GM12878 (cell line): ENCODE measurements around the gene VEPH1. TPM values are rescaled to one million over a fixed set of nuclear protein-coding genes. Genes with fewer than 3 reads are reported as not detected.

Source experiments
- ATAC-seq: fragments of 200-7000 bp; cut with Tn5 transposase; 3 replicates; pipeline ENCODE4 v1.9.1; 2020; ENCODE audit warnings: mild to moderate bottlenecking, moderate library complexity
- BruUV-seq: library from RNA; stranded (reverse); fragments of 400-500 nt; replicated peaks from 2 replicates; lab custom pipeline; 2021; lab: Mats Ljungman, UMichigan
- CTCF ChIA-PET: fragments of 300-600 bp; sonication (Branson Sonifier 250); formaldehyde crosslinking; extraction: SDS; loops from one replicate; lab custom pipeline; 2021; ENCODE audit warnings: inconsistent platforms; lab: Yijun Ruan, JAX
- POLR2A ChIA-PET: fragments of 350-600 bp; formaldehyde crosslinking; extraction: SDS; loops from one replicate; lab custom pipeline; 2021; ENCODE audit warnings: inconsistent platforms; lab: Charles Lee
- RAD21 ChIA-PET: fragments of 300-600 bp; sonication (Branson Sonifier 250); formaldehyde crosslinking; loops from one replicate; lab custom pipeline; 2023; ENCODE audit warnings: antibody characterized with exemption; ENCODE audit not compliant: unreplicated experiment; lab: Charles Lee
- SMC1A ChIA-PET: fragments of 300-600 bp; sonication (Branson Sonifier 250); formaldehyde crosslinking; loops from one replicate; lab custom pipeline; 2023; ENCODE audit not compliant: unreplicated experiment, uncharacterized antibody; lab: Charles Lee
- DNase-seq: peaks from one replicate; pipeline ENCODE4 v3.0.0-alpha.2; 2011; ENCODE audit warnings: low read depth, low spot score
- FAIRE-seq: peaks from 3 replicates; lab custom pipeline; 2011; peaks lifted over from hg19 to GRCh38; lab: Jason Lieb, UNC
- H2AFZ ChIP-seq: 2 replicates; pipeline ENCODE4 v1.6.0; 2011; ENCODE audit warnings: low read depth, low read length, control low read depth; ENCODE audit not compliant: control insufficient read depth
- H3K27ac ChIP-seq: 2 replicates; pipeline ENCODE4 v1.5.1; 2011; ENCODE audit warnings: control low read depth; ENCODE audit not compliant: control insufficient read depth, insufficient read depth
- H3K27me3 ChIP-seq, 2 experiments: replicated peaks in 1 of 2; 2 replicates each; pipeline versions ENCODE4 v1.6.0 to v1.6.1; 2011; ENCODE audit warnings: low read length in 1 of 2; ENCODE audit not compliant: control insufficient read depth in 2 of 2, insufficient read depth in 2 of 2
- H3K36me3 ChIP-seq, 2 experiments: 2 replicates each; pipeline ENCODE4 v1.5.1; 2011; ENCODE audit warnings: low read length in 1 of 2; ENCODE audit not compliant: control insufficient read depth in 2 of 2, insufficient read depth in 2 of 2
- H3K4me1 ChIP-seq: 2 replicates; pipeline ENCODE4 v1.6.1; 2011; ENCODE audit warnings: mild to moderate bottlenecking, low read length, moderate library complexity, mixed read lengths; ENCODE audit not compliant: control insufficient read depth, insufficient read depth
- H3K4me2 ChIP-seq: 2 replicates; pipeline ENCODE4 v1.6.0; 2011; ENCODE audit warnings: control low read depth; ENCODE audit not compliant: control insufficient read depth, insufficient read depth
- H3K4me3 ChIP-seq: fragments of 200-600 bp; sonication (generic); 2 replicates; pipeline ENCODE4 v1.5.1; 2016
- H3K79me2 ChIP-seq: 2 replicates; pipeline ENCODE4 v1.6.0; 2011; ENCODE audit warnings: low read length; ENCODE audit not compliant: control insufficient read depth, insufficient read depth
- H3K9ac ChIP-seq: 2 replicates; pipeline ENCODE4 v1.8.0; 2011; ENCODE audit warnings: low read length, control low read depth, mixed read lengths; ENCODE audit not compliant: control insufficient read depth, insufficient read depth
- H3K9me3 ChIP-seq: replicated peaks from 3 replicates; pipeline ENCODE4 v1.5.1; 2011; ENCODE audit warnings: mild to moderate bottlenecking, low read length; ENCODE audit not compliant: control insufficient read depth, insufficient read depth
- H4K20me1 ChIP-seq: 2 replicates; pipeline ENCODE4 v1.6.0; 2011; ENCODE audit not compliant: control insufficient read depth, insufficient read depth
- E2F8 ChIP-seq: fragments of 450-650 bp; IDR thresholded peaks from 2 replicates; pipeline ENCODE4 v1.6.1; 2018; ENCODE audit warnings: mild to moderate bottlenecking, low read depth, moderate library complexity; ENCODE audit not compliant: partially characterized antibody
- FOXM1 ChIP-seq: IDR thresholded peaks from 2 replicates; pipeline ENCODE4 v1.6.1; 2012; ENCODE audit warnings: low read depth, mild to moderate bottlenecking, inconsistent platforms, low read length, moderate library complexity
- JUNB ChIP-seq: IDR thresholded peaks from 2 replicates; pipeline ENCODE4 v1.6.1; 2016; ENCODE audit warnings: antibody characterized with exemption, mild to moderate bottlenecking
- KLF5 ChIP-seq: fragments of 450-650 bp; IDR thresholded peaks from 2 replicates; pipeline ENCODE4 v1.6.1; 2014; ENCODE audit warnings: mild to moderate bottlenecking; ENCODE audit not compliant: partially characterized antibody
- MTA2 ChIP-seq: fragments of 450-650 bp; IDR thresholded peaks from 2 replicates; pipeline ENCODE4 v1.6.1; 2016; ENCODE audit warnings: low read depth, mild to moderate bottlenecking, moderate library complexity
- MTA3 ChIP-seq: IDR thresholded peaks from 2 replicates; pipeline ENCODE4 v1.6.1; 2012; ENCODE audit warnings: low read length, inconsistent platforms, borderline replicate concordance
- NR2C2 ChIP-seq: IDR thresholded peaks from 2 replicates; pipeline ENCODE4 v1.6.1; 2011; ENCODE audit warnings: borderline replicate concordance, low read depth; ENCODE audit not compliant: control insufficient read depth, insufficient read length
- RUNX3 ChIP-seq: IDR thresholded peaks from 2 replicates; pipeline ENCODE4 v1.6.1; 2012; ENCODE audit warnings: low read length, inconsistent platforms
- SKIL ChIP-seq: fragments of 450-650 bp; IDR thresholded peaks from 2 replicates; pipeline ENCODE4 v1.6.1; 2017; ENCODE audit warnings: mild to moderate bottlenecking, low read depth, inconsistent platforms; ENCODE audit not compliant: poor library complexity, severe bottlenecking
- SREBF1 ChIP-seq: IDR thresholded peaks from 2 replicates; pipeline ENCODE4 v1.6.1; 2012; ENCODE audit warnings: mild to moderate bottlenecking, low read length
- SUPT20H ChIP-seq: IDR thresholded peaks from 2 replicates; pipeline ENCODE4 v1.6.1; 2011; ENCODE audit warnings: low read depth, mild to moderate bottlenecking, low read length, moderate library complexity, borderline replicate concordance; ENCODE audit not compliant: control insufficient read depth
- ZBED1 ChIP-seq: IDR thresholded peaks from 2 replicates; pipeline ENCODE4 v1.6.1; 2016; ENCODE audit warnings: borderline replicate concordance
- ZBTB40 ChIP-seq: fragments of 450-650 bp; IDR thresholded peaks from 2 replicates; pipeline ENCODE4 v1.6.1; 2016; ENCODE audit warnings: mild to moderate bottlenecking, moderate library complexity, borderline replicate concordance
- ZNF24 ChIP-seq: fragments of 450-650 bp; IDR thresholded peaks from 2 replicates; pipeline ENCODE4 v1.6.1; 2017; ENCODE audit warnings: antibody characterized with exemption, mild to moderate bottlenecking
- ZNF622 ChIP-seq: fragments of 450-650 bp; IDR thresholded peaks from 2 replicates; pipeline ENCODE4 v1.6.1; 2017; ENCODE audit warnings: mild to moderate bottlenecking, inconsistent platforms
- WGBS: methylation state at CpG from one replicate; pipeline ENCODE4 v1.1.6; 2016; ENCODE audit warnings: low lambda C conversion rate; ENCODE audit not compliant: insufficient replicate concordance, insufficient coverage; ENCODE audit errors: missing lambda C conversion rate; 5-methylcytosine and 5-hydroxymethylcytosine counted together
- in situ Hi-C: fragments of 300-500 bp; cut with MboI; formaldehyde crosslinking; loops from 9 replicates; pipeline ENCODE4 v1.14.3; 2018; ENCODE audit warnings: mixed read lengths
- intact Hi-C: fragments of 100-400 bp; cut with micrococcal nuclease; formaldehyde crosslinking; loops from one replicate; pipeline ENCODE4 v1.14.2; 2022; ENCODE audit not compliant: unreplicated experiment
- polyA plus RNA-seq, 11 experiments: library from polyadenylated mRNA; depleted of rRNA in 4 of 11; unstranded in 6 of 11; stranded (reverse) in 5 of 11; fragments of >200 nt; fragmentation: Nextera tagmentation in 4 of 11; fragmentation: Illumina TruSeq in 1 of 11; extraction: Ambion mirVana in 4 of 11; extraction: Trizol in 1 of 11; gene quantifications; 1 replicate in 1 of 11; 2 replicates in 10 of 11; pipeline versions ENCODE4 v1.2.1 to v1.2.3, GENCODE V29; 2011 to 2016; ENCODE audit warnings: inconsistent platforms in 2 of 11, missing spikeins in 2 of 11, low read depth in 1 of 11
- total RNA-seq, 4 experiments: library from RNA; depleted of rRNA in 3 of 4; stranded (reverse); fragments of >200 nt in 3 of 4; fragmentation: Illumina TruSeq in 1 of 4; extraction: Trizol in 1 of 4; gene quantifications; 2 replicates each; pipeline versions ENCODE4 v1.2.1 to v1.2.3, GENCODE V29; 2013 to 2021

Gene VEPH1
- total and polyA plus RNA-seq, 10 of the 15 experiments (the other 5 are each of a cell fraction or from before 2014, with no cell fraction given), result 0.04 to 0.26 (median 0.17) TPM; not detected in 7

GRCh38 chr3:157394411-157394810, 108.8 kb downstream of the VEPH1 start:
- RAD21 ChIA-PET, result no interaction called here
- Histone ChIP-seq H3K4me2 (no peak overlapping the region), H3K4me1 (no peaks in the 10 kb centered on the region), H3K27ac (no peak overlapping the region), H3K4me3 (no peak overlapping the region), H2AFZ (no peak overlapping the region), H3K79me2 (no peaks in the 10 kb centered on the region), H3K9ac (no peak overlapping the region), H3K36me3 (no peaks in the 10 kb centered on the region), H3K27me3 (no peaks in the 10 kb centered on the region), H4K20me1 (no peaks in the 10 kb centered on the region), H3K9me3 (no peaks in the 10 kb centered on the region)
- 0% methylated on average over 1 of the region's 1 CpG for WGBS
- no peak for TF ChIP-seq JUNB
- TF ChIP-seq MTA3, result no peak
- no peak for TF ChIP-seq KLF5
- TF ChIP-seq ZNF622, result no peak
- TF ChIP-seq RUNX3, result no peak
- no peak for TF ChIP-seq MTA2
- TF ChIP-seq NR2C2, result no peak
- TF ChIP-seq FOXM1, result no peak
- no peak for TF ChIP-seq ZBED1
- TF ChIP-seq SREBF1, result no peak
- no peak for TF ChIP-seq SKIL
- no peak for TF ChIP-seq E2F8
- TF ChIP-seq SUPT20H, result no peak
- TF ChIP-seq ZBTB40, result no peak
- no peak for TF ChIP-seq ZNF24
- SMC1A ChIA-PET, result no interaction called here
- POLR2A ChIA-PET, result no interaction called here
- in situ Hi-C loops (no loop called here), intact Hi-C loops (no loop called here)
- CTCF ChIA-PET, result no interaction called here
- ATAC-seq, result no peak
- no peak for FAIRE-seq
- BruUV-seq, result no TSS peak
- no peak for DNase-seq
